Left colon (tissue), 2 donors: ENCODE data around the gene KRT81. TPM values are rescaled to one million over a fixed set of nuclear protein-coding genes. Genes with fewer than 3 reads are reported as not detected.
A peak's percentile ranks its signal among the peaks of the same experiment; 100 is the strongest.
"Not testable (repeated sequence)": the region's sequence is repeated elsewhere in the genome, so short reads cannot be mapped to it uniquely, and the experiment has no call there.

Experiments
- ATAC-seq: fragments of 200-7000 bp; cut with Tn5 transposase; one replicate; pipeline ENCODE4 v1.9.1; 2020; ENCODE audit warnings: mild to moderate bottlenecking, moderate library complexity
- DNase-seq, 2 donors: peaks; one replicate each; pipeline ENCODE4 v3.0.0-alpha.2; 2020
- intact Hi-C, 2 donors: fragments of 100-400 bp; cut with DNase I in 1 of 2; cut with micrococcal nuclease in 1 of 2; formaldehyde crosslinking; loops; one replicate each; pipeline versions ENCODE4 v1.11.2 to v1.14.0; 2022; cut with DNase I, micrococcal nuclease
- total RNA-seq, 2 donors: library from RNA; stranded (reverse); fragmentation: NEBNext Ultra II Directional; extraction: Animal tissue kit (Norgen Biotek cat#: 25700); gene quantifications; one replicate each; pipeline ENCODE4 v1.2.1, GENCODE V29; 2021
- donor health status: DM: no; HTN: no; CAD: no.
- donor health status: DM: yes; HTN: yes; CAD: no.

Gene KRT81
- total RNA-seq, 2 donors from 2014 or later, result not detected

DNA sequence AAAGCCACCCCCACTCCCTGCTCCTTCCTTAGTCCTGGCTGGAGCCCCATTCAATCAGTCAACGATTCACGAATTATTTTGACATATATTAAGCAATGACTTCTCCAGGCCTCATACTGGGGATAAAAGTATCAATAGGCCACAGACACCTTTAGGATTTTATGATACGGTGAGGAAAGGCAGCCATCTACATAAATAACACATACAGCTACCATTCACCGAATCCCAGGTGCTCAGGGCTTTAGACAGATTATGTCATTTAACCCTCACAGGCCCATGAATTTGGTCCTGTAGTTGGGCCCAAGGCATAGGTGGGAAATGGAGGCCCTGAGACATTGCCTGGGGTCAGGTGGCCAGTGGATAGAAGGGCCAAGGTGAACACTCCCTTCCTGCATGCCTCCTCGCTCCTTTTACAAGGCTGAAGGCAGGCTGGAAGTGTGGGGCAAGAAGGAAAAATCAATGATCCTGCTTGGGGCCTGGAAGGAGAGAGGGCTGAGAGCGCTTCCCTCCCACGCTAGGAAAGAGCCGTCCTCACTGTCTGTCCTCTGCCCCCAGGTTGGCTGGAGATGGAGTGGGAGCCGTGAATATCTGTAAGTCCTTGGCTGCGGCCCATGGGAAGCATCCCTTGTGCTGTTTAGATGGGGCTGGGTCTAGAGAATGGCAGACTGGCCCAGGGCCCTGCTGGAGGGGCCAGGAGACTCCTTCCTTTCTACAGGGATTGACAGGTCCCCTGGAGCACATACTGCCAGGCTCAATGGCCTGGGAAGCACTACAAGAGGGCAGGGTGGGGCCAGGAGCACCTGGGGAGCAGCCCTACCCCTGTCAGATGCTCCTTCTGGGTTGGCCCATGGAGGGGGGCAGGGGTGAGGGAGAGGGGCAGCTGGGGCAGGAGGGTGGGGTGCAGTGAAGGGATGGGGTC lies 43.5 kb downstream of the KRT81 start:
- DNase-seq (no peak), ATAC-seq (peak; percentile 7)
- intact Hi-C loops, result no loop called here

DNA sequence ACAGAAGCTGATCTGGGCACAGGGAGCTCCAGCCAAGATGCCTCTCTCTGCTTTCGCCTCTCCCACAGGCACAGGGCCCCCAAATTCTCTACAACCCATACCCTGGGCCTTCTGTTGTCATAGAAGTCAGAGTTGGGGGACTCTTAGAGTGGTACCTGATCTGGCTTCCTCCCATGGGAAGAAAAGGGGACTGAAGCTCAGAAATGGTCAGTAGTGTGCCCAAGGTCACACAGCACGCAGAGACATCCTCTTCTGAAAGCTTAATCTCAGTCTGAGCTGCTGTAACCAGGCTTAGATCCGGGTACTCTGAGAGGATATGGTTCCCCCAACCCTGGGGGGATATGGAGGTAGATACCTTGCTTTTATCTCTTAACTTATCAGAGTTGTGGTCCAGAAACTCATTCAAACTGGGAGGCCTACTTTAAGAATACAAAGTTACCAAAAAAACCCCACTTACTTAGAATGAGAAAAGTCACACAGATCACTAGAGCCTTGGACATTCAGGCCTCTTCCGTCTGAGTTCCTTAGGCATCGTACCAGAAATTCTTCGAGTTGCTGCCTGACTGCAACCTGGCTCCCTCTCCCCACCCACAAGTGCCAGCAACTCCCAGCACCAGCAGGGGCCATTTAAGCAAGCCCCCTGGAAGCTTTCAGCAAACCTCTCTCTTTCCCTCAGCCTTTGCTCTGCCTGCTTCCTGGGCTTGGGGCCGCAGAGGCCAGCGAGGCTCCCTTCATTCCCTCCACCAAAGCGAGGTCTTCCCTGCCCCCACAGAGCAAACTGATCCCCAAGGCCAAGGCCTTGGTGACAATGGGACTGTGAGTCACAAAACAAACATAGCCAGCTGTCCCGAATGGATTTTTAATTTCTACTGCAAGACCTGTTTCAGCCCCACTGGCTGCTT lies 44.4 kb downstream of the KRT81 start:
- ATAC-seq, result peak; percentile 66
- DNase-seq, result no peak
- intact Hi-C loops, result no loop called here

DNA sequence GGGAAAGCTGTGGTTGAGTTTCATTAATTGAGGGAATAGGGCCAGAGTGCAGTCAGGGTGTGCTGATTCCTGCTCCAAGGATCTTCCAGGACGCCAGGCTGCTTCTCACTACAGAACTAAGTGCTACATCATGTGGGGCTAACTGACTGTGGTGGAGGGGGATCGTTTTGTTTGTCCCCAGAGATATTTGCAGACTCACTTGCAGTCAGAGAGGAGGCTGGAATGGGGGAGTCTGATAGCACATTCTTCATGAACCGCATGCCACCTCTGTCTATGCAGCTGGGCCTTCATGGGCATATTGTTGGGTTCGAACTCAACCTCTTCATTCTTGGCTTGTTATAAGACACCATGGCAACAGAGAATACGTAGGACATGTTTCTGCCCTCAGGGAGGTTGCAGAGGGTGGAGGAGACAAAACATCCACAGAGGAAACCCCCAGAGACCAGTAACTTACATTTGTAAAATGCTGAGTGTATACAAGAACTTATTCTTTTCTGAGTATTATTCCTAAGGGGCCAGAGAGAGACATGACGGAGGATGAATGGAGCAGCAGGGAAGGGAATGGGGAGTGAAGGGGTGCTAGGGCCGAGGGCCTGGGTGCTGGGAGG lies 45.3 kb downstream of the KRT81 start:
- DNase-seq, result no peak
- intact Hi-C loops, result no loop called here
- ATAC-seq, result no peak

DNA sequence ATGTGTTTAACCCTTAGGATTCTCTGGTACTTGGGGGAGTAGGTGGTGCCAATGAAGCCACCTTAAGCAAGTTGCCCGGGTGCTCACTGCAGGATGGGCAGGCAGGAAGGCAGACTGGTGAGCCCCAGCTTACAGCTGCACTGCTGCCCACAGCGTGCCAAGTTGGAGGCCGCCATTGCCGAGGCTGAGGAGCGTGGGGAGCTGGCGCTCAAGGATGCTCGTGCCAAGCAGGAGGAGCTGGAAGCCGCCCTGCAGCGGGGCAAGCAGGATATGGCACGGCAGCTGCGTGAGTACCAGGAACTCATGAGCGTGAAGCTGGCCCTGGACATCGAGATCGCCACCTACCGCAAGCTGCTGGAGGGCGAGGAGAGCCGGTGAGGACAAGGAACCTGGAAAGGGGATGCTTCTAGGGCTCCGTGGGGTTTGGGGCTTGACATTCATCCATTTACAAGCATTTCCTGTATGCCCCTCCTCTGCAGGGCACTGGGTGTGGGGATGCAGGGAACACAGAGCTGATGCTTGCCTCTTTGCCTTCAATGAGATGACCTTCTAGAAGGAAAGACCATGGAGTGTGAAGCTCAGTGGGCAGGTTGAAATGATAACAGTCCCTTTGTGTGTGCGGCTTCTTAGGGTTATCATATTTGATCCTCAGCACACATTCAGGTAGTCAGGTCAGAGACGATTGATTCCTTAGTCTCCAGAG lies 45.9 kb downstream of the KRT81 start:
- no peak for DNase-seq
- no peak for ATAC-seq
- intact Hi-C loops, result no loop called here

DNA sequence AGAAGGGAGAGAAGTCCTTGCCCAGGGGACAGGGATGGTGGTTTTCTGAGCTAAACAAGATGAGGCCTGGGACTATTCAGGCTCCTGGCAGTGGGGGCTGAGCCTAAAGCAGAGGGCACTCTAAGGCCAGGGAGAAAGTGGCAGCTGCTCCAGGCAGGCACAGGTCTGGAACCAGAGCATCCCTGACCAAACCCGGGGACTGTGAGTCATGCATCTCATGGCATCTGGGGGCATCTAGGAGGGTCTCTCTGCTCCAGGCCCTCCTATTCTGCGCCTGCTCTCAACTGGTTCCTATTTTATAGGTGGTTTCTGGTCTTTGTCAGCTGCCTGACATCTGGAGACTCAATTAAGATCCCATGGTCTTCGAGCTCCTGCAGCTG lies 46.7 kb downstream of the KRT81 start:
- DNase-seq, result no peak
- ATAC-seq, result no peak
- intact Hi-C loops, result no loop called here

DNA sequence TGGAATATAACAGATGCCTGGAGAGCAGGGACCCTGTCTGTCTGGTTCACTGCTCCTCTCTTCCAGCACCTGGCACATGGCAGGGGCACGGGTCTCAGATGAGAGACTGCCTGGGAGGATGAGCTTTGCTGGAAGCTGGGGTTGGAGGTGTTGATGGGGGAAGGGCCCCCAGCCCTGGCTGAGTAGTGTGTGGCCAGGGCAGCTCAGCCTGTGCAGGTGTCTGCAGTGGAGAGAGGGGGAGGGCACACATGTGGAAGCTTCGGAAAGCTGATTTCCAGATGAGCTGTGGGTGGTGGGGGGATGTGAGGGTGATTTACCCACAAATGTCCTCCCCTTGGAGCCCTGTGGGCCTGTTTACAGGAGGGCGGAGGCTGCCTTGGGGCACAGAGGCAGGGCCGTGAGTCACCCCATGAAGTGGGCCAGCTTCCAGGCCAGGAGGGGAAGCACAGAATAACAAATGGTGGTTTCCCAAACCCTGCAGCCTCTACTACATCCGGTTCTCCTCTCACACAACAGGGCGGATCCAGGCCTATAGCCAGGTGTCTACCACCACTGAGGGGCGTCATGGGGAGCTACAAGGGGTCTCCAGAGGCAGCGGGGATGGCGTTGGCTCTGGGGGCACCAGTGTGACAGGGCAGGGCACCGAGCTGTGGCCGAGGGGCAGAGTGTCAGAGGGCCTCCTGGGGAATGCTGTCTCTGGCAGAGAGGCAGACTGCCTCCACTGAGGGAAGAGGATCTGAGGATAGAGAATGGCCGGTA lies 47.3 kb downstream of the KRT81 start:
- DNase-seq (peak; percentile 52 to 78), ATAC-seq (peak; percentile 71)
- intact Hi-C loops, result no loop called here

DNA sequence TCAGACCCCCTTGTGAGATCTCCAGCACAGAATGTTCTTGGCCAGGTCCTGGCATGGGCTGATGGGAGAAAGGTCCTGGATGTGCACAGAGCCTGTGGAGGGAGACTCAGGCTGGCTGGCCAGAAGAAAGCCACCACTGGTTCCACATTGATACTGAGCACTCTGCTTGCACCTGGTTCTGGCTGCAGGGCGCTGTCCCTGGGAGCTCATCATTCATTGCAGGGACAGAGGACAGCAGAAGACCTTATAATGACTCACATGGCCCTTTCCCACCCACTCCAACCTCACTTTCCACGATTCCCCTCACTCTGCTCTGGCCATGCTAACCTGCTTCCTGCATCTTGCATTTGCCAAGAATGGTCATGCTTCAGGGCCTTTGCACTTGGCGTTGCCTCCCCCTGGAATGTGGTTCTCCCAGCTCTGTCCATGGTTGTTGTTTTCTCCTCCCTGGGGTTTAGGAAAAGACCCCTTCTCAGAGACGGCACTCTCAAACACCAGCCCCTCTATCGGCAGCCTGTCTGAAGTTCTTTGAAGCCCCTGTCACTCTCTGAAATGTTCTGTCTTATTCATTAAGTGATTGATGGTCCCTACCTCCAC lies 48.0 kb downstream of the KRT81 start:
- DNase-seq (no peak), ATAC-seq (no peak)
- intact Hi-C loops, result no loop called here

DNA sequence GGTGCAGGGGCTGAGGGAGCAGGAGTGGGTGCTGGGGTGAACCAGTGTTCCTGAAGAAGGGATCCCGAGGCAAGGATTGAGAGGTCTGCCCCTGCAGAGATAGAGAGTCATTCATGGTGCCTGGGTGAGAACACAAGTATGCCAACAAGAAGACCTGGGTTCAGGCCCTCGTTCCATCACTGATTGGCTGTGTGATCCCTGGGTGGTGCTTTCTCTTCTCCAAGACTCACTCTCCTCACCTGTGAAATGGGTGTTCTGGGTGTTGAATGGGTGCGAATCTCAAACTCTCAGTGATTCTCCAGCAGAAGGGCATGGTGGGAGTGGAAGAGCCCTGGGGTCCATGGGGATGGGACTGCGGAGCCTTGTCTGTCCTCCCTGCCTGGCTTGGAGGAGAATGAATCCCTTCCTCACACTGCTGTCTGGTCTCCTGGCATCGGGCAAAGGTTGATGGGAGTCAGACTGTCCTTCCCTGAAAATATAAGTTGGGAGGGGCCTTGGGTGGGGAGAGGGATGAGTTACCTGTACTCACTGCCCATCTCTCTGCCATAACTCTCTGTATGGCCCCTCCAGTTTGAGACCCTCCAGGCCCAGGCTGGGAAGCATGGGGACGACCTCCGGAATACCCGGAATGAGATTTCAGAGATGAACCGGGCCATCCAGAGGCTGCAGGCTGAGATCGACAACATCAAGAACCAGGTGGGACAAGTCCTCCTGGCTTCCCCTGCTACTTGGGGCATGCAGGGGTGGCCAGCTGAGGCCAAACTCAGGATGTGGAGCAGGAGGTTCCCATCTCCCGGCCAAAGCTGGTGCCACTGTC lies 48.7 kb downstream of the KRT81 start:
- DNase-seq (no peak), ATAC-seq (no peak)
- intact Hi-C loops, result no loop called here

DNA sequence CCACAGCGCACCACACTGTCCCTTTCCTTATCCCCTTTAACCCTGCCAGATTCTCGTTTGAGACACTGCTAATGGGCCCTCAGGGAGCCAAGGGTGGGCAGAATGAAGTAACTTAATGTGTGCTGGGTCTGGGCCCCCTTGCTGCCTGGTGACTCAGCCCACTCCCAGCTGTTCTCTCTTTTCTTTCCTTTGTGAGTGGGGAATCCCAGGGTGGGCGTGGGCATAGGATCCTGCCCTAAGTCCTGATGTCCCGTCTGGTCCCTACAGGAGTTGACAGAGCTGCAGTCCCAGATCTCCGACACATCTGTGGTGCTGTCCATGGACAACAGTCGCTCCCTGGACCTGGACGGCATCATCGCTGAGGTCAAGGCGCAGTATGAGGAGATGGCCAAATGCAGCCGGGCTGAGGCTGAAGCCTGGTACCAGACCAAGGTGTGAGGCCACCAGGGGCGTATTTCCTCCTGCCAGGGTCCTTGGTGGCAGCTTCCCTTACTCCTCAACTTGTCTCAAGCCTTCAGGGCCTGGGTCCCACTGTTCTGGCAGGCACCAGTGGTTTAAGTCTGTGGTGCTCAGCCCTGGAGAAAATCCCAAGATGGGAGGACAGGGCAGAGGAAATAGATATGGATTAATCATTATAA lies 50.0 kb downstream of the KRT81 start:
- ATAC-seq, result no peak
- no peak for DNase-seq

DNA sequence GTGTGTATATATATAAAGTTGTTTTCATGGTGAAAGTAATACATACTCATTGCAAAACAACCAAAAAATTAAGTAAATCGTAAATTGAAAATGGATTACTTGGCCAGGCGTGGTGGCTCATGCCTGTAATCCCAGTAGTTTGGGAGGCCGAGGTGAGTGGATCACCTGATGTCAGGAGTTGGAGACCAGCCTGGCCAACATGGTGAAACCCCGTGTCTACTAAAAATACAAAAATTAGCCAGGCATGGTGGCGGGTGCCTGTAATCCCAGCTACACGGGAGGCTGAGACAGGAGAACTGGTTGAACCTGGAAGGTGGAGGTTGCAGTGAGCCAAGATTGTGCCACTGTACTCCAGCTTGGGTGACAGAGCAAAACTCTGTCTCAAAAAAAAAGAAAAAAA lies 51.1 kb downstream of the KRT81 start:
- intact Hi-C loops, DNase-seq, ATAC-seq: not testable (repeated sequence)

More for the DNA sequence above, 50.0 kb downstream of the KRT81 start:
- intact Hi-C loops, result no loop called here

DNA sequence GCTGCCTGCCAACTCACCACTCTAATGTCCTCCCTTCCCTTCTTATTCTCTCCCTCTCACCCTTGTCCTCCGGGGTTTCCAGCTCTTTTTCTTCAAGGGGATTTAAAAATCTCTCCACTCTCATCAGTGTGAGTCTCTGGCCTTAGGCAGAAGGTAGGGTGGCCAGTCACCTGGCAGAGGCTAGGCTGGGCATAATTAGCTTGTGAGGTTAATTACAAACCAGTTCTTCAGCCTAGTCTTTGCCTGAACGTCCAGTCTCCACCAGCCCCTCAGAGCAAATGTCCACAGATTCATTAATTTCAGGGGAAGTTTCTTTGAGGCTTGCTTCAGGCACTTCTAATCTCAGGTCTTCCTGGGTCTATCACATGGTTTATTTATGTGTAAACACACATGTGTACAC lies 51.6 kb downstream of the KRT81 start:
- intact Hi-C loops, result no loop called here
- DNase-seq (no peak), ATAC-seq (no peak)

DNA sequence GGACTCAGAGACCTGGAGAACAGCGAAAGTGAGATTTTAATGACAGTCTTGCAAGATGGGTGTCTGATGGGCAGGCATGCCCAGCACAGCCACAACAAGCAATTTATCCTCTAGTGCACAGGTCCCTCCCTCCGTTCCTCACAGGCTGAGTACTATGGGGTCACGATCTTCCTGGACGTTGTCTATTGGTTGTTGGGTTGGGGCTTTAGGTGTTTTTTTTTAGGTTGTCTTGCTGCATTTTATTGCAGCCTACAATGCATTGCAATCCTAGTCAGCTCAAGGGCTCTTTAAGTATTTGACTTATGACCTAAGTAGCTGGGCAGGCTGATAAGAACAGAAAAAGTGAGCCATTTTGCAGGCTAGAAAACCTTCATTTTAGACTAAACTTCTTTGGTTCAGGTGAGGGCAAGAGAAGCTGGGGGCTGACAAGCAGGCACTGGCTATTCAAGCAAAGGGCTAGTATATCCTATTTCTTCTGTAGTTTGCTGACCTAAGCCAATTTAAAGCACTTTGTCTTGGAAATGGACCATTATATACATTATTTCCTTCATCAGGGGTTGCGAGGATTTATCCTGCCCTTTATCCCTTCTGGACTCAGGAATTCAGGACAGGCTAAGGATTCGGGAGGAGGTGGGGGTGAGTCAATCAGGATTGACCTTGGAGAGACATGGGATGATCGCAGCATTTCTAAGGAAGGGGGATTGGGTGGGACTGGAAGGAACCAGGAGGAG lies 52.3 kb downstream of the KRT81 start:
- intact Hi-C loops, result no loop called here
- ATAC-seq (no peak), DNase-seq (no peak)

DNA sequence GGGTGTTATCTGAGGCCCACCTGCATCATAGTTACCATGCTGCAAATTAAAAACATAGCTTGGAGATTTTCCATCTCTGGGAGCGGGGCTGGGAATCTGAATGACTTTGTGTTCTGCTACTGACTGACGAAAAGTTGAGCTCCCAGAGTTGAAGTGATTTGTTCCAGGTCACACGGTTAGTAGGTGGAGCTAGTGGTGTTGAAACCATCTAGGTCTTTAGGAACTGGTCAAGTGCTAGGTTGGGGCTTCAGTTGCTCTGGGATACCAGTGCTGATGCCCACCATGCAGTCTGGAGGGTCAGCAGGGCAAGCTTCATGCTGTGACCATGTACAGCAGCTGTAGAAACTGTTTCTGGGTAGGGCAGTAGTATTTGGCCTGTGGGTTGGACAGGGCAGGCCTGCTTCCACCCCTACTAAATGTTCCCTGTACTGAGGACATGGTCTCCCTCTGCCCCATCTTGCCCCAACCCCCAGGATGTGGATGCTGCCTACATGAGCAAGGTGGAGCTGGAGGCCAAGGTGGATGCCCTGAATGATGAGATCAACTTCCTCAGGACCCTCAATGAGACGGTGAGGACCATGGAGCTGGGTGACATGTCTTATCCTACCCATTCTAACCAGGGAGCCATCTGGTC lies 53.0 kb downstream of the KRT81 start:
- no peak for ATAC-seq
- intact Hi-C loops, result no loop called here
- DNase-seq, result no peak

DNA sequence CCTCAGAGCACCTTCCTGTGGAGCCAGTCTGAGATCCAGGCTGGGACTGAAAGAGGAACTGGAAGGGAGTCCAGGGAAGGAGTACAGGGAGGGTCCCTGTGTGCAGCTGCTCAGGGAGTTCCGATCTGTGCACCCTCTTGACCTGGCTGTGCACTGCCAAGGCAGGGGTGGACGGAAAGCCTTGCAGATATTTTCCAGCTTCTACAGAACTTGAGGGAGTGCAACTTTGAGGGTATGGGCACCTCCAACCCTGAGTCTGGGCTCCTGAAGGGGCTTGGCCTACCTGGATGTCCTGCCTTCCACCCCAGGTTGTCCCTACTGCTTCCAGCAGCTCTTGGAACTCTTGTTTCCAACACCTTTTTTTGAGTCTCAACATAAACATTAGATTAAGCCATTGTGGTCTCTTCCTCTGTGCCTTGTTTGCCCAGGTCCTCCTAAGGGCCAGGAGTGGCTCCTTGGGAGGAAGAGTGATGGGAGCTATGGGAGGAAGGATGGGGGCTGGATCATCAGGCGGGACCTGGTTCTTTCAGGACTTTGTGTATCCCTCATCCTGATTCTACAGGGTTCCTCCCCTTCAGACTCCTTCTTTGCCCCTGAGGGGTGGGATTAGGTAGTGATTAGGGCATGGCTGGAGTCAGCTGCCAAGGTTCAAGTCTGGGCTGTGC lies 54.8 kb downstream of the KRT81 start:
- DNase-seq, result no peak
- ATAC-seq, result peak; percentile 43
- intact Hi-C loops, result no loop called here
